Keratinocyte (primary cell): Measurements from ENCODE around the gene HINT1.

Source experiments
- EZH2 ChIP-seq: IDR thresholded peaks from one replicate; pipeline ENCODE4 v1.6.1; 2012; ENCODE audit warnings: inconsistent platforms, mild to moderate bottlenecking, low read length, moderate library complexity
- TF ChIP-seq, protein P1 (sequence below), 3 experiments: IDR thresholded peaks in 1 of 3; conservative IDR thresholded peaks in 1 of 3; optimal IDR thresholded peaks in 1 of 3; 2 replicates in 2 of 3; 3 replicates in 1 of 3; pipeline versions ENCODE3 to v1.5.1; 2011; ENCODE audit warnings: low read length in 3 of 3, mild to moderate bottlenecking in 3 of 3, moderate library complexity in 2 of 3, control low read depth in 1 of 3, inconsistent platforms in 1 of 3; ENCODE audit not compliant: insufficient read depth in 2 of 3; ENCODE audit errors: extremely low read depth in 1 of 3

DNA sequence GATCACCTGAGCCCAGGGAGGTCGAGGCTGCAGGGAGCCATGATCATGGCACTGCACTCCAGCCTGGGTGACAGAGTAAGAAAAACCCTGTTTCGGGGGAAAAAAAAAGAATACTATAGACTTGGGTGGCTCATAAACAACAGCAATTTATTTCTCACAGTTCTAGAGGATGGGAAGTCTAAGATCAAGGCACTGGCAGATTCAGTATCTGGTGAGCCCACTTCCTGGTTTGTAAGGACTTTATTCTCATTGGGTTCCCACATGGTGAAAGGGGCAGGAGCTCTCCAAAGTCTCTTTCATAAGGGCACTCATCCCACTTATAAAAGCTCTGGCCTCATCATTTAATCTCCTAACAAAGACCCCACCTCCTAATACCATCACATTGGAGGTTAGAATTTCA is 8.7 kb downstream of the HINT1 start:
- TF ChIP-seq, protein P1, sequence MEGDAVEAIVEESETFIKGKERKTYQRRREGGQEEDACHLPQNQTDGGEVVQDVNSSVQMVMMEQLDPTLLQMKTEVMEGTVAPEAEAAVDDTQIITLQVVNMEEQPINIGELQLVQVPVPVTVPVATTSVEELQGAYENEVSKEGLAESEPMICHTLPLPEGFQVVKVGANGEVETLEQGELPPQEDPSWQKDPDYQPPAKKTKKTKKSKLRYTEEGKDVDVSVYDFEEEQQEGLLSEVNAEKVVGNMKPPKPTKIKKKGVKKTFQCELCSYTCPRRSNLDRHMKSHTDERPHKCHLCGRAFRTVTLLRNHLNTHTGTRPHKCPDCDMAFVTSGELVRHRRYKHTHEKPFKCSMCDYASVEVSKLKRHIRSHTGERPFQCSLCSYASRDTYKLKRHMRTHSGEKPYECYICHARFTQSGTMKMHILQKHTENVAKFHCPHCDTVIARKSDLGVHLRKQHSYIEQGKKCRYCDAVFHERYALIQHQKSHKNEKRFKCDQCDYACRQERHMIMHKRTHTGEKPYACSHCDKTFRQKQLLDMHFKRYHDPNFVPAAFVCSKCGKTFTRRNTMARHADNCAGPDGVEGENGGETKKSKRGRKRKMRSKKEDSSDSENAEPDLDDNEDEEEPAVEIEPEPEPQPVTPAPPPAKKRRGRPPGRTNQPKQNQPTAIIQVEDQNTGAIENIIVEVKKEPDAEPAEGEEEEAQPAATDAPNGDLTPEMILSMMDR (optimal IDR thresholded peaks at IDR 0.05 in 1 of 3, IDR thresholded peaks at IDR 0.05 in 1 of 3, conservative IDR thresholded peaks at IDR 0.05 in 1 of 3; ENCODE audit: extremely low read depth in 1 of 3, insufficient read depth in 2 of 3, low read length in 3 of 3) = no peak
- no peak for TF ChIP-seq EZH2
